Dermis blood vessel endothelial cell (primary cell): ENCODE data around the gene IYD. TPM values are rescaled to one million over a fixed set of nuclear protein-coding genes. Genes with fewer than 3 reads are reported as not detected.

Experiments used
- DNase-seq: peaks from one replicate; pipeline ENCODE4 v3.0.0; 2010
- total RNA-seq: library from RNA; depleted of rRNA; stranded (reverse); fragments of >200 nt; gene quantifications from 2 replicates; pipeline ENCODE4 v1.2.3, GENCODE V29; 2014

The IYD gene
- total RNA-seq, 1 donor from 2014 or later: not detected

DNA sequence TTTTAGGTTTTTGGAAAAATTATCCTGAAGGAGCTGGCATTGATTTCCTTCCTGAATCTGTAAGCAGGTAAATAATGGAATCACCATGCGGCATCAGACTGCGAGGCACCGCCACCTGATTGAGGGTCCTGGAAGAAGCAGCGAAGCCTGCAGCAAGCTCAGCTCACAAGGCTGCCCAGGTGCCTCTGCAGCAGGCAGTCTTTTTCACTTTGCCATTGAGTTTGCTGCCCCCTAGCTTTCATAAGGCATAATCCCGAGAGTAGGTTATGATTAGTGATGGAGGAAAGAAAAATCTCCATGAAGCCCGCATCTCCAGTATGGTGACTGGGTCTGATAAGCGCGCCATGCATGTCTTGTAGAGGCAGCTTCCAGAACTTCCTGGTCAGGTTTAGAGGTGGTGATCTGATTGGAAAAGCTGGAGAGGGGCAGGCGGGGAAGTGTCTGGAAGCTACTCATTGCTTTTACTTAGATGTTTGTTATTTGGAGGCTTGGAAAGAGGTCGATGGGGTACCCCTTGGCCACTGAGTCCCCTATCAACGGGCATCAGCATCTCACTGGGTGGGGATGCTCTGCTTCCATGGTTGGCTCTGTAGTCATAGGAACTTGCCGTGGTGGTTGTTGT lies 26.7 kb downstream of the IYD start:
- DNase-seq: peak; percentile 77

- DNase-seq: peak; percentile 92
Observed at GRCh38 chr6:150403458-150404246, 34.8 kb downstream of the IYD start.

- DNase-seq: no peak
Observed at GRCh38 chr6:150406948-150407347, 38.1 kb downstream of the IYD start.

GRCh38 chr6:150408842-150409241 lies 40.0 kb downstream of the IYD start:
- DNase-seq: no peak

DNA sequence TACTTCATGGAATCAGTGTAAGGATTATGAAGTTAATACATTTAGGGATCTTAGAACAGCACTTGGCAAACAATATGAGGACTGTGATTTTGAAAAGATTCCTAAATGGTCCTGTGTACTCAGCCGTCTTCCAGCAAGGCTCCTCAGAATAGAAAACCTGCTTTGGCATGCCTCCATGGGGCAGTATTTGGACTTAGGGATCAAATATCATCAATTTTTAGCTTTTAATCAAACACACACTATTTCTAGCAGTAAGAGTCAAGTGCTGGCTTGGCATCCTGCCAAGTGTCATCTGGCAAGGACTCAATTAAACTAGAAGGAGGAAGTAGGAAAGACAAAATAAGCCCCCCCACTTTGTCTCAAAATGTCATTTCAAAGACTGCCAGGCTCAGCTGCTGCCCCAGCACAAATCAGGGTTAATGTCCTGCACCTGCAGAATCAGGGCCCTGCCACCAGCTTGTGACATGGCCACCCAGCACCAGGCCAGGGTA lies 40.8 kb downstream of the IYD start:
- peak; percentile 38 for DNase-seq

GRCh38 chr6:150410399-150410798 lies 41.6 kb downstream of the IYD start:
- no peak for DNase-seq

- no peak for DNase-seq
Observed at GRCh38 chr6:150410906-150411305, 42.1 kb downstream of the IYD start.

GRCh38 chr6:150412221-150412620 lies 43.4 kb downstream of the IYD start:
- DNase-seq: no peak

DNA sequence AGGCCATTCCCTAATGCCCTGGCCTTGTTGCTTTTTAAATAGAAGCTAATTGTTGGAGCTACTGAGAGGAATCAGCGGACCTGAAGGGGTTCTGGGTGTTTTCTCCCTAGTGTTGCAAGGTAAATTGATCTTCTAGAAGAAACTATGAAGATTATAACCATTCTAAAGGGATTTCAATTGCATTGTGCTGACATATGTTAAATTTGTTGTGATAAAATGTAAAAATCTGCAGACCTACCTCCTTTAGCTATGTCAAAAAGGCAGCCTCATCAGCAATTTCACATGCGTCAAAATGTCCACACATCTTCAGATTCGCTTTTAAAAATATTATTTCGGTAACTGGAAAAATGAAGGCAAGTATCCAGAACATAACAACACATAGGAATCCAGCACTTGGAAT lies 44.4 kb downstream of the IYD start:
- no peak for DNase-seq

DNA sequence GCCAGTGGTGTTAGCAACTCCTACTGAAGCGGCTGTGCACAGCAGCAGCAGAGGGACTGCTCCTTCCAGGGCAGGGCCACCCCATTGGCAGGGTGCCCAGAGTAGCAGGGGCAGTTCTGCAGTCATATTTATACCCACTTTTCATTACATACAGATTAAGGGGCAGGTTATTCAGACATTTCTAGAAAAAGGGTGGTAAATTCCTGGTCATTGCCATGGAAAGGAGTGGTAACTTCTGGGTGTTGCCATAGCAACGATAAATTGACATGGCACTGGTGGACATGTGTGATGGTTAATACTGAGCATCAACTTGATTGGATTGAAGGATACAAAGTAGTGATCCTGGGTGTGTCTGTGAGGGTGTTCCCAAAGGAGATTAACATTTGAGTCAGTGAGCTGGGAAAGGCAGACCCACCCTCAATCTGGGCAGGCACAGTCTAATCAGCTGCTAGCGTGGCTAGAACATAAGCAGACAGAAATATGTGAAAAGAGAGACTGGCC lies 45.0 kb downstream of the IYD start:
- DNase-seq: no peak

DNA sequence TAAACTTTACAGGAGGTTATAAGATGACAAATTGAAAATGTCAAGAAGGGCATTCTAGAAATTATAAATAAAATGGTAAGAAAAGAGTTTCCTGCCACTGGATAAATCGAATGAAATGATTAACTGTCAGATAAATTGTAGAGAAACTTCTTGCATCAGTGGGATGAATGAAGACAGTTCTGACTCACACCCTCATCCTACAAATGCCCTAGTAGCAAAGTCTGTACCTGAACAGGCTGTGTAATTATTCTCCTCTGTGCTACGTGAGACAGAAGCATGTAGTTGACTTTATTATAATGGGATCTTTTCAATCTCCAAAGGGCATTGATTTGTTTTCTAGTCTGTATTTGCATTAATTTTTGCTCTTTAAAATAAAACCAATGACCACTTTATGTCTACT lies 47.3 kb downstream of the IYD start:
- DNase-seq: no peak

- DNase-seq: no peak
Observed at GRCh38 chr6:150417250-150417649, 48.4 kb downstream of the IYD start.

GRCh38 chr6:150417899-150418826 lies 49.4 kb downstream of the IYD start:
- peak; percentile 92 for DNase-seq

DNA sequence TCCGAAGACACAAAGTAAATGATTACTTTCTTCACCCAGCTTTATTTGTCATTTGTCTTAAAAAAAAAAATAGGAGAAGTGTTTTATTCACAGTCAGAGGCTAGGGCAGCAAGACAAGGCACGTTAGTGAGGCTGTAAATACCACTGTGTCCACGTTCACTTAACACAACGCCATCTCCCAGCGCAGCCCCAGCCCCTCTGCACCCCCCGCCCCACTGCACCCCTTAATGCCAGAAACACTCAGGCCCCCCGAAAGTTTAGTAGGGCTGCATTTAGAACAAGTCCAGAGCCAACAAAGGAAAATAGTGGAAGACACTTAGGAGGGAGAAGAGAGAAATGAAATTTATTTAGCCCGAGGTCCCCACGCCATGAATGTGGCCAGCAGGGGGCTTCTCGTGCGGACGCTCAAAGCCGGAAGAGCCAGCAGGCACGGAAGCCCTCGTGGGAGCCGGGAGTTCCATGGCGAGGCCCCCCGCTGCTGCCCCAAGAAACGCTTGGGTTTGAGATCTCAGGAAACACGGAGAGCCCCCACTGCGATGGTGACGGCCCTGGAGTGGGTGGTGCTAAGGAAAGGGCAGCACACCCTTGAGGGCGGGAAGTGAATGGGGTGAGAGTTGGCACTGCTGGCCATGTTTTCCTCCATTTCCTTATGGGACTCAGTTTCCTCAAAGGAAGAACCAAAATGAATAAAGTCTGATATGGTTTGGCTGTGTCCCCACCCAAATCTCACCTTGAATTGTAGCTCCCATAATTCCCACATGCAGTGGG lies 50.2 kb downstream of the IYD start:
- peak; percentile 88 for DNase-seq

- DNase-seq: no peak
Observed at GRCh38 chr6:150420428-150420827, 51.6 kb downstream of the IYD start.

DNA sequence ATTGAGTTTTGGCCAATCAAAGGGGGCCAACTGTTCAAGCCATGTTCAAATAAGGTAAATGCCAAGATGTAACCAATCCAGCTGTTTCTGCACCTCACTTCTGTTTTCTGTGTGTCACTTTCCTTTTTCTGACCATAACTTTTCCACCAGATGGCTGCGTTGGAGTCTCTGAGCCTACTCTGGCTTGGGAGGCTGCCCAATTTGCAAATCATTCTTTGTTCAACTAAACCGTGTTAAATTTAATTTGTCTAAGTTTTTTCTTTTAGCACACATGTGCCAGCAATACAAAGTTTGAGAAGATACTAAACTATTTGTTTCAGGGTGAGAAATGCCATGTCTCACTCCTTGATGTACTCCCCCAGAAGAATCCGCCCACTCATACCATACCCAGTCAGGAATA lies 52.1 kb downstream of the IYD start:
- no peak for DNase-seq

DNA sequence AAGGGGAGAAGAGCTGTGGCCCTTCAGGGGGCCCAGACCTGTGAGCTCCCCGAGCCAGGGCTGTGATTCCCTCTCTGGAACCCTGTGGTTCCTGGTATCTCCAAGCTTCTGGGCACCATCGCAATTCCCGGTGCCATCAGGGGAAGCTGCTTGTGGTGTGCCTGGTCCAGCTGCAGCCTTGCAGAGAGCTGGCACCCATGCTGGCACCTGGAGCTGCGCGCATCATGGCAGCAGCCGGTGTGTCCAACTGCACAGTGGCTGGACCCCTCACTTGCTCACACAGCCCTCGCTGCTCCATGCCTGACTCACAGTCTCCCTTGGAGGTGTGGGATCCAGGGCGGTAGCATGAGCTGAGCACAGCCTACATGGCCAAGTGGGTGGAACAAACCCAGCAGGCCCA lies 56.7 kb downstream of the IYD start:
- no peak for DNase-seq

DNA sequence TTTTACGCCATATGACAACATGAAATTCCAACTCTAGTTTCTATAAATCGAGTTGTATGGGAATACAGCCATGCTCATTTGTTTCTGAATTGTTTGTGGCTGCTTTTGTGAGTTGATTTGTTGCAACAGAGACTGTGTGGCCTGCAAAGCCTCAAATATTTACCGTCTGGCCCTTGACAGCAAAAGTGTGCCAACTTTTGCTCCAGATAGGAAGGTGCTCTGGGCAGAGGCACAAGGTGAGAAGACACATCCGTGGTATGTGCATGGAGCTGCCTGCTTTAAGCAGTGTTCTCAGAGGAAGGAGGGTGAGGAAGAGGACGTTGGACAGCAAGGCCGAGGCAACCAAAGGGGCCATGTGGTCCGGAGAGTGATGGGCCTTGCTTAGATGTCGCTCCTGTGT lies 57.4 kb downstream of the IYD start:
- no peak for DNase-seq

DNA sequence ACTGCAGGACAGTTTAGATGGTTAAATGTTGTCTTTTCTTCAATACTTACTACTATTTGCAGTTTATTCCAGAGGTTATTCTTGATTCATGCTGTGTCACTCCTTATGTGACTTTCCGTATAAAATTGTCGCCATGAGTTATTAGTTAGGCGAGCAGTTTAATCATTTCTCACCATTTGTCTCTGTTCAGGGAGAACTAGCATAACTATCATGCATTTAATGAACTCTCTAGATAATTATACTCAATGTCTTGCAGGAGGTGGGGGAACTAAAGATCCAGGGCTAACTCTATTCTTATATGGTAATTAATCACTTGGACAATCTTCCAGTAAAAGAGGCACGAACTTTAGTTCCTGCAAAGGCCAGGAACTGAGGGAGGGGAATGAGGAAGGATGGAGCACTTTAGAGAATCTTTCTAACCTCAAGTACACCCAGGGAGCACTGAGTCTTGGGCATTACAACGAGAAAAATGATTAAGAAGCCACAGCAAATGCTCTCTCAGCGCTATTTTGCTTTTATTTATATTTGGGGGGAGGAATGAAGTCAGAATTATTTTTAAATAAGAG lies 58.3 kb downstream of the IYD start:
- no peak for DNase-seq

DNA sequence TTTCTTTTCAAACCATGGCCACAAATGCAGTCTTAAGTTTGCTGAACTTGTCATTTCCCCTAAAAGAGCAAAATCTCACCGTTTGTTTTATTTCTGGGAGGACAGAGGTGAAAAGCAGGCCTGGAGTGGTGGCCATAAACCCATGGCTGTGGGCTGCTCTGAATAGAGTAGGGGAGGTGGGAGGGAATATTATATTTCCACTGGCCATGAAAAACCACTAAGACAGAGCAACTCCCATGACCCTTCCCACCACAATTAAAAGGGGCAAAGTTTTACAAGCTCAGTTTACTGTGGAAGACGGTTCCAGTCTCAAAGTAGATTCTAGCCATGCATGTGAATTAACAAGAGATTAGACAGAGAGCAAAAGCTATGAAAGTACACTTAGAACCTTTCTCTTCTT lies 59.0 kb downstream of the IYD start:
- no peak for DNase-seq

- no peak for DNase-seq
Observed at GRCh38 chr6:150430815-150431214, 62.0 kb downstream of the IYD start.

GRCh38 chr6:150435360-150435759 lies 66.5 kb downstream of the IYD start:
- DNase-seq: no peak
